ENCODE measurements around the gene MSANTD2. TPM values are rescaled to one million over a fixed set of nuclear protein-coding genes. Genes with fewer than 3 reads are reported as not detected.

The MSANTD2 gene
- total RNA-seq, 1 experiment from 2014 or later, result 8.6 TPM

DNA sequence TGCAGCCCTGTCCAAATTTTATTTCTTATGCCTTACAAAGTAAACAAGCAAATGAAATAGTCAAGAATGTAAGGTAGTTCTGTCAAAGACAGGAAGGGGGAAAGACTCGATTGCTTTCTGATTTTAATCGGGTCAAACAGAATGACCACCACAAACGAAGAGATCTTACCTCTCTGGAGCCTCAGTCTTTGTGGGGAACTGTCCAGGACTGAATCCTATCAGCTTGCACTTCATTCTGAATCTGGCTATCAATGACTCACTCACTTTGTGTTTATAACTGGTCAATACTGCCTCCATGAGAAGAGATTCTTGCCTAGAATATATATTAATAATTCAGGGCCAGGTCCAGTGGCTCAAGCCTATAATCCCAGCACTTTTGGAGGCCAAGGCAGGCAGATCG, 17.2 kb downstream of the MSANTD2 start:
- H3K79me2 ChIP-seq (ENCODE audit: insufficient read depth, low read length), result peaks cover 14% of the 10 kb centered on the region; the same call in 1 of the 2 replicates
- H4K20me1 ChIP-seq (ENCODE audit: insufficient read depth), result no peaks in the 10 kb centered on the region
- H3K4me3 ChIP-seq (replicated peaks in 1 of 2; ENCODE audit: low read depth in 1 of 2, low read length in 2 of 2), result no peak overlapping the region
- DNase-seq (ENCODE audit: low read depth, low spot score), result no peak
- H3K9ac ChIP-seq (ENCODE audit: low read length), result no peak overlapping the region
- H3K4me1 ChIP-seq (ENCODE audit: control insufficient read depth in 1 of 2, insufficient read depth in 2 of 2, low read length in 2 of 2), result 0 out of 4 replicates have a peak, but pooled peaks cover 0 to 5% of the 10 kb centered on the region in 2 experiments
- H3K9me2 ChIP-seq (ENCODE audit: insufficient read depth), result no peaks in the 10 kb centered on the region
- intact Hi-C loops (cut with micrococcal nuclease), result no loop called here
- no peak overlapping the region for H2AFZ ChIP-seq (ENCODE audit: low read depth, low read length, poor library complexity, severe bottlenecking)
- CTCF ChIA-PET, result interaction anchor here (1.2 kb wide), 1 partner anchor 93 kb away, joined by 3 read pairs; no protein-coding TSS in a partner anchor
- RAD21 ChIA-PET (ENCODE audit: low non-redundant PET in 1 of 2, low total read pairs in 2 of 2, uncharacterized antibody in 2 of 2, unreplicated experiment in 2 of 2), result no interaction called here
- no peak for ATAC-seq
- H3K36me3 ChIP-seq (ENCODE audit: control insufficient read depth in 1 of 2, insufficient read depth in 2 of 2, low read length in 2 of 2), result no peaks in the 10 kb centered on the region
- H3K4me2 ChIP-seq (ENCODE audit: low read length), result no peak overlapping the region
- H3K27me3 ChIP-seq (ENCODE audit: insufficient read depth, low read length), result no peaks in the 10 kb centered on the region
- TF ChIP-seq FOSL1 (IDR thresholded peaks at IDR 0.05; ENCODE audit: low read depth) (no peak), ELF1 (IDR thresholded peaks at IDR 0.05; ENCODE audit: borderline replicate concordance, low read depth) (no peak), SIN3A (IDR thresholded peaks at IDR 0.05; ENCODE audit: low read depth) (no peak), POLR2A (IDR thresholded peaks at IDR 0.05; ENCODE audit: borderline replicate concordance, extremely low read depth, insufficient read depth, insufficient read length) (no peak)
- TF ChIP-seq, protein P1, sequence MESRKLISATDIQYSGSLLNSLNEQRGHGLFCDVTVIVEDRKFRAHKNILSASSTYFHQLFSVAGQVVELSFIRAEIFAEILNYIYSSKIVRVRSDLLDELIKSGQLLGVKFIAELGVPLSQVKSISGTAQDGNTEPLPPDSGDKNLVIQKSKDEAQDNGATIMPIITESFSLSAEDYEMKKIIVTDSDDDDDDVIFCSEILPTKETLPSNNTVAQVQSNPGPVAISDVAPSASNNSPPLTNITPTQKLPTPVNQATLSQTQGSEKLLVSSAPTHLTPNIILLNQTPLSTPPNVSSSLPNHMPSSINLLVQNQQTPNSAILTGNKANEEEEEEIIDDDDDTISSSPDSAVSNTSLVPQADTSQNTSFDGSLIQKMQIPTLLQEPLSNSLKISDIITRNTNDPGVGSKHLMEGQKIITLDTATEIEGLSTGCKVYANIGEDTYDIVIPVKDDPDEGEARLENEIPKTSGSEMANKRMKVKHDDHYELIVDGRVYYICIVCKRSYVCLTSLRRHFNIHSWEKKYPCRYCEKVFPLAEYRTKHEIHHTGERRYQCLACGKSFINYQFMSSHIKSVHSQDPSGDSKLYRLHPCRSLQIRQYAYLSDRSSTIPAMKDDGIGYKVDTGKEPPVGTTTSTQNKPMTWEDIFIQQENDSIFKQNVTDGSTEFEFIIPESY (IDR thresholded peaks at IDR 0.05; ENCODE audit: extremely low read depth, insufficient replicate concordance, low read length), result no peak
- H3K27ac ChIP-seq (ENCODE audit: low read depth, low read length), result no peak overlapping the region
- BruUV-seq (replicated peaks), result no TSS peak
- POLR2A ChIA-PET, result no interaction called here
- no peaks in the 10 kb centered on the region for H3K9me3 ChIP-seq (ENCODE audit: control insufficient read depth in 1 of 2, insufficient read depth in 1 of 2, low read depth in 1 of 2, low read length in 2 of 2)

DNA sequence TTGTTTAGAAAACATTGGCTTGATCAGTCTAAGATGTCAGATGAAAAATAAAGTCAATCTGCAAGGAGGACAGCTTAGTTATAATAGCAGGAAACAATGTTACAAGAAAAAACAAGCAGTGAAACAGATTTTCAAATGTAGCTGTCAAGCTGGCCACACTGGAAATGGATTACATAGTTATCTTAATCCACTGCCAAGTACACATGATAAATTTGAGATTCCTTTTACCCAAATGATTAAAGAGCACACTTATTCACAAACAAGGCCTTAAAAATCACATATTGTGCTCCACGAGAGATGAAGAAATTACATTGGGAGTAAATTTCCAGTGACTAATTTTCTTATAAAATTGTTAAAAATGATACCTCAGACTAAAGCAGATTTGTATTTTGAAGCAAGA, 20.6 kb downstream of the MSANTD2 start:
- H3K9me3 ChIP-seq (ENCODE audit: control insufficient read depth in 1 of 2, insufficient read depth in 1 of 2, low read depth in 1 of 2, low read length in 2 of 2), result no peaks in the 10 kb centered on the region
- intact Hi-C loops (cut with micrococcal nuclease), result no loop called here
- 0 out of 4 replicates have a peak, but pooled peaks cover 0 to 5% of the 10 kb centered on the region in 2 experiments for H3K4me1 ChIP-seq (ENCODE audit: control insufficient read depth in 1 of 2, insufficient read depth in 2 of 2, low read length in 2 of 2)
- H3K9ac ChIP-seq (ENCODE audit: low read length), result no peak overlapping the region
- no peaks in the 10 kb centered on the region for H3K27me3 ChIP-seq (ENCODE audit: insufficient read depth, low read length)
- no peak overlapping the region for H3K27ac ChIP-seq (ENCODE audit: low read depth, low read length)
- 0 out of 2 replicates have a peak, but pooled peaks cover 2% of the 10 kb centered on the region for H3K79me2 ChIP-seq (ENCODE audit: insufficient read depth, low read length)
- DNase-seq (ENCODE audit: low read depth, low spot score) (no peak), ATAC-seq (no peak)
- no peak overlapping the region for H2AFZ ChIP-seq (ENCODE audit: low read depth, low read length, poor library complexity, severe bottlenecking)
- no peaks in the 10 kb centered on the region for H3K36me3 ChIP-seq (ENCODE audit: control insufficient read depth in 1 of 2, insufficient read depth in 2 of 2, low read length in 2 of 2)
- no peaks in the 10 kb centered on the region for H4K20me1 ChIP-seq (ENCODE audit: insufficient read depth)
- no peak overlapping the region for H3K4me2 ChIP-seq (ENCODE audit: low read length)
- CTCF ChIA-PET, result interaction anchor here (0.8 to 1.7 kb wide), 5 partner anchors 9 to 57 kb away, joined by 3 to 11 read pairs (median 3); no protein-coding TSS in a partner anchor
- no peaks in the 10 kb centered on the region for H3K9me2 ChIP-seq (ENCODE audit: insufficient read depth)
- RAD21 ChIA-PET (ENCODE audit: low non-redundant PET in 1 of 2, low total read pairs in 2 of 2, uncharacterized antibody in 2 of 2, unreplicated experiment in 2 of 2), result no interaction called here
- BruUV-seq (replicated peaks), result no TSS peak
- POLR2A ChIA-PET, result no interaction called here
- no peak overlapping the region for H3K4me3 ChIP-seq (replicated peaks in 1 of 2; ENCODE audit: low read depth in 1 of 2, low read length in 2 of 2)
- no peak for TF ChIP-seq YY1 (IDR thresholded peaks at IDR 0.05; ENCODE audit: extremely low read depth, insufficient replicate concordance, low read depth, low read length)
- TF ChIP-seq, protein P2, sequence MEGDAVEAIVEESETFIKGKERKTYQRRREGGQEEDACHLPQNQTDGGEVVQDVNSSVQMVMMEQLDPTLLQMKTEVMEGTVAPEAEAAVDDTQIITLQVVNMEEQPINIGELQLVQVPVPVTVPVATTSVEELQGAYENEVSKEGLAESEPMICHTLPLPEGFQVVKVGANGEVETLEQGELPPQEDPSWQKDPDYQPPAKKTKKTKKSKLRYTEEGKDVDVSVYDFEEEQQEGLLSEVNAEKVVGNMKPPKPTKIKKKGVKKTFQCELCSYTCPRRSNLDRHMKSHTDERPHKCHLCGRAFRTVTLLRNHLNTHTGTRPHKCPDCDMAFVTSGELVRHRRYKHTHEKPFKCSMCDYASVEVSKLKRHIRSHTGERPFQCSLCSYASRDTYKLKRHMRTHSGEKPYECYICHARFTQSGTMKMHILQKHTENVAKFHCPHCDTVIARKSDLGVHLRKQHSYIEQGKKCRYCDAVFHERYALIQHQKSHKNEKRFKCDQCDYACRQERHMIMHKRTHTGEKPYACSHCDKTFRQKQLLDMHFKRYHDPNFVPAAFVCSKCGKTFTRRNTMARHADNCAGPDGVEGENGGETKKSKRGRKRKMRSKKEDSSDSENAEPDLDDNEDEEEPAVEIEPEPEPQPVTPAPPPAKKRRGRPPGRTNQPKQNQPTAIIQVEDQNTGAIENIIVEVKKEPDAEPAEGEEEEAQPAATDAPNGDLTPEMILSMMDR (IDR thresholded peaks at IDR 0.05 in 2 of 3, conservative IDR thresholded peaks at IDR 0.05 in 1 of 3; ENCODE audit: borderline replicate concordance in 1 of 3, insufficient read depth in 1 of 3, low read depth in 2 of 3, low read length in 2 of 3), result no peak
- TF ChIP-seq, protein P3, sequence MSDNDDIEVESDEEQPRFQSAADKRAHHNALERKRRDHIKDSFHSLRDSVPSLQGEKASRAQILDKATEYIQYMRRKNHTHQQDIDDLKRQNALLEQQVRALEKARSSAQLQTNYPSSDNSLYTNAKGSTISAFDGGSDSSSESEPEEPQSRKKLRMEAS (IDR thresholded peaks at IDR 0.05), result no peak
- TF ChIP-seq, protein P4, sequence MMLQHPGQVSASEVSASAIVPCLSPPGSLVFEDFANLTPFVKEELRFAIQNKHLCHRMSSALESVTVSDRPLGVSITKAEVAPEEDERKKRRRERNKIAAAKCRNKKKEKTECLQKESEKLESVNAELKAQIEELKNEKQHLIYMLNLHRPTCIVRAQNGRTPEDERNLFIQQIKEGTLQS (IDR thresholded peaks at IDR 0.05), result no peak
- no peak for TF ChIP-seq SRF (IDR thresholded peaks at IDR 0.05; ENCODE audit: low read depth)
- no peak for TF ChIP-seq ELF1 (IDR thresholded peaks at IDR 0.05; ENCODE audit: borderline replicate concordance, low read depth)
- TF ChIP-seq EGR1 (IDR thresholded peaks at IDR 0.05; ENCODE audit: low read depth), result no peak
- no peak for TF ChIP-seq SP1 (IDR thresholded peaks at IDR 0.05; ENCODE audit: low read depth)
- TF ChIP-seq JUND (IDR thresholded peaks at IDR 0.05), result no peak
- TF ChIP-seq ZFX (IDR thresholded peaks at IDR 0.05), result no peak
- TF ChIP-seq EZH2 (IDR thresholded peaks at IDR 0.05), result no peak
- TF ChIP-seq, protein P1 (IDR thresholded peaks at IDR 0.05; ENCODE audit: extremely low read depth, insufficient replicate concordance, low read length), result no peak

All from HCT116 (cell line).